Fibroblast of lung (primary cell): ENCODE data around the gene DCST2.

ENCODE experiments used
- CTCF ChIP-seq, 2 donors: IDR thresholded peaks in 1 of 2; conservative IDR thresholded peaks in 1 of 2; 1 replicate in 1 of 2; 2 replicates in 1 of 2; pipeline ENCODE4 v1.5.1; 2011 to 2012; ENCODE audit warnings: low read length in 2 of 2, control low read depth in 1 of 2, inconsistent platforms in 1 of 2, low read depth in 1 of 2, mild to moderate bottlenecking in 1 of 2
- EZH2 ChIP-seq: IDR thresholded peaks from 2 replicates; pipeline ENCODE4 v1.5.1; 2012; ENCODE audit warnings: low read length, control low read depth, mild to moderate bottlenecking; ENCODE audit errors: missing control alignments

GRCh38 chr1:155017041-155017945 is 16.3 kb downstream of the DCST2 start:
- no peak for TF ChIP-seq EZH2
- peak; percentile 91 to 95 for TF ChIP-seq CTCF (conservative IDR thresholded peaks at IDR 0.05 in 1 of 2, IDR thresholded peaks at IDR 0.05 in 1 of 2; ENCODE audit: low read depth in 1 of 2, low read length in 2 of 2)
